Activated CD4-positive, alpha-beta T cell treated with anti-CD3 and anti-CD28 coated beads, Interleukin-2, amount 50 U/mL, for 16 hours (primary cell): Measurements from ENCODE around the gene ZDHHC11.
A peak's percentile ranks its signal among the peaks of the same experiment; 100 is the strongest.
"Not testable (repeated sequence)": the region's sequence is repeated elsewhere in the genome, so short reads cannot be mapped to it uniquely, and the experiment has no call there.

Experiments
- DNase-seq: peaks from one replicate; pipeline ENCODE4 v3.0.0-alpha.2; 2020

ZDHHC11 gene

DNA sequence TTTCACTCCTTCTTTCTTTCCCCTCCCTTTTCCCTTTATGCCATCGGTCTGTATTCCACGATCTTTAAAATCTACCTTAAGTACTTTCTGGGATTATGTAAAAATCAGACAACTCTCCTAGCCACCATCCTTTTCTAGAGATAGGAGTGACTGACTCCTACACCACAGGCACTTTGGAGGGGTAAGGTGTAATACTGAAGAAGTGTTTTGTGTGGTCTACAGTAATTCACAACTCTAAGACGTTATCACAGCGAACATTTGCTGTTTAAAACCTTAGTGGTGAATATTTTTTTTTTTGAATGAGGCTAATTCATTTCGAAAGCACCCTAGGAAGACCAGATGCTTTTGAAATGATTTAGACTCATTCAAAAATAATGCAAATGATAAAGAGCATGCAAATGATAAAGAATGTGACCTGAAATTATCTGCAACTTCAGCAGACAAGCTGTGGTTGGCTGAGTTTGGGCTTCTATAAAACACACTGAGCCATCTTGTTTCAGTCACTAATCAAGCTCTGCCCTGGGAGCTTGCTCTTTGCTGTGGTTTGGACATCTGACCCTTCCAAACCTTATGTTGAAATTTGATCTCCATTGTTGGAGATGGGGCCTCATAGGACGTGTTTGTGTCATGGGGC, 52.2 kb downstream of the ZDHHC11 start:
- DNase-seq: not testable (repeated sequence)

- not testable (repeated sequence) for DNase-seq
Observed at GRCh38 chr5:797986-798385, 52.8 kb downstream of the ZDHHC11 start.

DNA sequence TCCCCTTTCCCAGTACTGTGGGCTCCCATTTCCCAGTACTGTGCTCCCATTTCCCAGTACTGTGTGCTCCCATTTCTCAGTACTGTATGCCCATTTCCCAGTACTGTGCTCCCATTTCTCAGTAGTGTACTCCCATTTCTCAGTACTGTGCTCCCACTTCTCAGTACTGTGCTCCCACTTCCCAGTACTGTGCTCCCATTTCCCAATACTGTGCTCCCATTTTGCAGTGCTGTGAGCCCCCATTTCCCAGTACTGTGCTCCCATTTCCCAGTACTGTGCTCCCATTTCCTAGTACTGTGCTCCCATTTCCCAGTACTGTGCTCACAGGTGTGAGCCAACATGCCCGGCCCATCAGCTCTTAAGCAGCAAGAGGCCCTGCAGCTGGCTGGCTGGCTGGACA, 54.9 kb downstream of the ZDHHC11 start:
- not testable (repeated sequence) for DNase-seq

DNA sequence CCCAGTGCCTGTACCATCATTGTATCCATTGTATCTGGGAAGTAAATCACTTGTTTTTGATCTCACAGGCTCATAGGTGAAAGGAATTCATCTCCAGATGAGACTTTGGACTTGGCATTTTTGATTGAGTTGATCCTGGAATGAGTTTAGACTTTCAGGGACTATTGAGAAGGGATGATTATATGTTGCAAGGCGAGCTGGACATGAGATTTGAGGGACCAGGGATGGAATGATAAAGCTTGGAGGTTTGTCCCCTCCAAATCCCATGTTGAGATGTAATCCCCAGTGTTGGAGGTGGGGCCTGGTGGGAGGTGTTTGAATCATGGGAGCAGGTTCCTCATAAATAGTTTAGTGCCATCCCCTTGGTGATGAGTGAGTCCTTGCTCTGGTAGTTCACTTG, 55.8 kb downstream of the ZDHHC11 start:
- DNase-seq: not testable (repeated sequence)

GRCh38 chr5:788703-789102, 62.1 kb downstream of the ZDHHC11 start:
- not testable (repeated sequence) for DNase-seq

GRCh38 chr5:787857-788233, 62.9 kb downstream of the ZDHHC11 start:
- not testable (repeated sequence) for DNase-seq

DNA sequence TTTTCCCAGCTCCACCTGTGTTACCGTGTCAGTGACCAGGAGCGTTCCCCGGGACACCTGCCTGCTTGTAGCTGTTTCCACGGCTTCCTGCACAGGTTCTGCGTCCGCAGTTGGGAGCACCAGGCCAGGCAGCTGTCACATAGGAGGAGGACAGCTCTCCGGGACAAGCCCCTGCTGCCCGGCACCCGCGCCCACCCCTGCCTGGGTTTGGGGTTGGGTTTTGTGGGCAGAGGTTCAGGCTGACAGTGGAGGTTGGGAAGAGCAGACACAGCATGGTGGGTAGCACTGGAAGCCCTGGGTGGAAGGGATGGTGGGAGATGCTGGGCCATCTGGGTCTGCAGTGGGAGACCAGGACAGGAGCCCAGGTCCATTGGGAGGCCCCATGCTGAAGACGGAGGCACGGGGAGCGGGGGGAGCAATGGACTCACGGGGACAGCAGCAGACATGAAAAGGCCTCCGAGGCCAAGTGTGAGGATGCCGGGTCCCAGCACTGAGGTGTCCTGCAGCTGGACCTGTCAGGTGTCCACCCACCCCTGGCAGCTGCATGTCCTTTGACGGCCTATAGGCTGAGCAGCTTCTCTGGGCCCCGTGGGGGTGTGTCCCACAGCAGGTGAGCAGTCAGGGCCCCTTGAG, 63.4 kb downstream of the ZDHHC11 start:
- not testable (repeated sequence) for DNase-seq

DNA sequence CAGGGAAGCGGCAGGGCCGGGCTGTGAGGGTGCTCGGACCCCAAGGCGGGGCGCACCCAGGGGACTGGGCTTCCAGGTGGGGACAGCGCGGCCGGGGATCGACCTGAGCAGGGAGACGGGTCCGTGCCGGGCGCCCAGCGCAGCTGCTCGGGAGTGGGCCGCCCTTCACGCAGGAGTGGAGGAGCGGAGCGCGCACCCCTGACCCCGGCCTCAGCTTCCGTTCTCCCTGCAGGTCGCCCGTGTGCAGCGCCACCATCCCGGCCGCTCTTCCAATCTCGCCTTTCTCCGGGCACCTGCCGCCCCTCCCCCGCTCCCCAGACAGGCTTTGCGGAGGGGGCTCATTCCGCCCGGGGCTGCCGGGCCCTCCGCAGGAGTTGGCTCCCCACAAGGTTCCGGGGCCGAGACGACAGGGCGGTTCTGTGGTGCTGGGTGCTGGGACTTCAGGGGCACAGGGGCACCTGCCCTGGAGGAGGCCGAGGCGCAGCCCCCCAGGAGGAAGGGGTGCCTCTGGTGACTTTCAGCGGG, 65.5 kb downstream of the ZDHHC11 start:
- not testable (repeated sequence) for DNase-seq

DNA sequence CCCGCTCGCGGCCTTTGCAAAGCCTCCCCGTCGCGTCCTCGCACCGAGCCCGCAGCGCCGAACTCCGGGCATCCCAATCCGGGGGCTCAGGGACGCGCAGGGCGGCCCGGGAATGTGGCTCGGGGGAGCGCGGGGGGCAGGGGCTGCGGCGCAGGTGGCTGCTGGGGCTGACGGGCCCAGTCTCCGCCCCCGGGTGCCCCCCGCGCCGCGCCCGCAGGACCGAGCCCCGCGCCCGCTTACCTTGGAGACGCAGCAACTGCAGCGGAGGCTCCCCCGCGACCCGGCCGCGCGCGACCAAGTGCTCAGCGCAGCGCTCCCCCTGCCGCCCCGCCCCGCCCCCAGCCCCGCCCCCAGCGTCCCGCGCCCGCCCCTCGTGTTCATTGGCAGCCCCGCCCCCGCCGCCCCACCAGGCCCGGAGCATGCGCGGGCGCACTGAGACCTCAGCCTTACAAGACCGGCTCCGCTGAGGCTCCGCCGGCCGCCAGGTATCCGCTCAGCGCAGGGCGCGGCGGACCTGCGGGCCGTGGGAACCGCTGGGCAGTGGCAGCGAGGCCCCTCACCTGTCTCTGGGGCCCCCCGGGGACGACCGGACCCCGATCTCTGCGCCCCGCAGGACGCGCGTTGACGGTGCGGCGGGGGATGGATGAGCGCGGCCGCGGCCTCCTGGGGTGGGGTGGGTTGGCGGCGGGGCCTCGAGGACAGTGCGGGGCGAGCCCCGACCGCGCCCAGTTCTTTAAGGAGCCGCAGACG, 66.2 kb downstream of the ZDHHC11 start, which contains the start of gene ZDHHC11B:
ZDHHC11B (minus strand) TSS at position 302 of the 750 bp plus-strand sequence. CDS start 17,810 bp downstream, outside the sequence.
- DNase-seq: peak; percentile 86

DNA sequence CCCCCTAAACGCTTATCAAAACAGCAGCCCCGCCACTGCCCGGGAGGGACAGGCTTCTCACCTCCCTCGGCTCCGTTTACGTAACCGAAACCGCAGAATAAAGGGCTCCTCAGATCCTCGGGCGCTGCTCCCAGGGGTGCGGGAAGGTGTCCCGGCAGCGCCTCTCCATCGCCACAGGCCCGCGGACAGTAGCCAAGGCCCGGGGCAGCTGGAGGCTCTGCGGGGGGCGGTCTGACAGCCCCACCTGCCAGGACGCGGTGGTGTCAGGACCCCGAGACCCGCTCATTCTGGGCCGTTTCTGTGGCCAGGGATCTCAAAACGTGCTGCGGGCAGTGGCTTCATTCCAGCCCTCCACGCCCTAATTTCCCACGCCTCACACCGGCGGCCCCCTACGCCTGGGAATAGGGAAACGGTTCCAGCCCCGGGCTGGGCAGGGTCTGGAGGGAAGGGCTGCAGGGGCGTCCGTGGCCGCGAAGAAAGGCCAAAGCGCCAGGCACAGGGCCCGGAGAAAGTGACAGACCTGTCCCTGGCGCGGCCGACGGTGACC, 66.8 kb downstream of the ZDHHC11 start:
- DNase-seq: not testable (repeated sequence)

DNA sequence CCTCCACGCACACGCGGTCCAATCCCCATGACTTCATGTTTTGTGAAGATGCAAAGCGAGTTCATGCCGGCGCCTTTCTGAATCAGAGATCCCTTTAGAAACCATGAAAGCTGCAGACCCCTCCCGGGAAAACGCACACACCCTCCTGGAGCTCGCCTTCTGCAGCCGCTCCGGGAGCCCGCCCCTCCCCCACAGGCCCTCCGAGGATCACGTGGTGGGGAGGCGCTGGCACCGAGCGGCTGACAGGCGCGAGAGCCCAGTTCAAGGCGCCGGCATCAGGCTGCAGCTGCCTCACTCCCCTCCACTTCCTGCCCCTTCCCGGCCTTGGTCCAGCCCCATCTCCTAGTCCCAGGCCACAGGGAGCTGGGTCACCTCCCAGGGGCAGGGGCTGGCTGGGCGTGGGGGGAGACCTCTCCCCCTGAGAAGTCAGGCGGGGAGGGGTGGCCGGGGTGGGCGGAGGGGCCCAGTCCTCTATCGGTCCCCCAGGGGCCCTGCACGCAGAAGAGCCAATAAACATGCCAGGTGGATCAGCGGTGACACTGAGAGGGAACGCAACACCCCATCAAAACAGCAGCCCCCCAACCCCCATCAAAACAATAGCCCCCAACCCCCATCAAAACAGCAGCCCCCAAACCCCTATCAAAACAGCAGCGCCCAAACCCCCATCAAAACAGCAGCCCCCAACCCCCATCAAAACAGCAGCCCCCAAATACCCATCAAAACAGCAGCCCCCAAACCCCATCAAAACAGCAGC, 67.6 kb downstream of the ZDHHC11 start:
- DNase-seq: not testable (repeated sequence)

DNA sequence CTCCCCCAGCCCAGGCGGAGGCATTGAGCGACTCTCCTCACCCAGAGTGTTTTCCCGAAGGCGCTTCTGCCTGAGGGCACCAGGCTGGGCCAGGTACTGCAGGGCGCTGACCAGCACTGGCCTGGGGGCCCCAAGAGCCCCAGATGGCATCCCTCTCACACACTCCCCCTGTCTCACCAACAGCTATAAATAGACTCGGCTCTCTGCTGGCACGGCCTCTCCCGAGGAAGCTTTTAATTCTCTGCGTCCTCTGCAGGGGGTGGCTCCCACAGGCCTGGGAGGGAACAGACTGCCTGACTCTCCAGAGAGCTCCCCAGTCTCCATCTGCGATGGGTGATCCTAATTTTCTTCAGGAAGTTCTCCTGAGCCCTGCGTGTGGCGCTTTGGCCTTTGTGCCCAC, 68.4 kb downstream of the ZDHHC11 start:
- not testable (repeated sequence) for DNase-seq

DNA sequence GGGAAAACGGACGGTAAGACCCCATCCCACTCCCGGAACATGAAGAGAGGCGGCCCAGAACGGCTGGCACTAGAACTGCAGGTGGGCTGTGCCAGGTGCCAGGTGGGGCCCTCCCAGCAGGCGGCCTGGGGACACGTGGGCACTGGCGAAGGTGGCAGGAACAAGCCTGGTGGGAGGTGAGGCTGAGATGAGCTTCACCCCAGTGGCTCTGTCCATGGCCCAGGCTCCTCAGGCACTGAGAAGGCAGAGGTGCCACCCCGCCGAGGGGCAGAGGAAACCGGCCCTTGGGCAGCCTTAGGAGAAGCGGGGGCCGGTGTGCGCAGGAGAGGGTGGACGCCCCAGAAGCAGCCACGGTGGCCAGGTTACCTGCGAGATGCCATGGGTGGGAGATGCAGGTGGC, 70.2 kb downstream of the ZDHHC11 start:
- DNase-seq: not testable (repeated sequence)

GRCh38 chr5:778967-779366, 71.8 kb downstream of the ZDHHC11 start:
- DNase-seq: not testable (repeated sequence)

DNA sequence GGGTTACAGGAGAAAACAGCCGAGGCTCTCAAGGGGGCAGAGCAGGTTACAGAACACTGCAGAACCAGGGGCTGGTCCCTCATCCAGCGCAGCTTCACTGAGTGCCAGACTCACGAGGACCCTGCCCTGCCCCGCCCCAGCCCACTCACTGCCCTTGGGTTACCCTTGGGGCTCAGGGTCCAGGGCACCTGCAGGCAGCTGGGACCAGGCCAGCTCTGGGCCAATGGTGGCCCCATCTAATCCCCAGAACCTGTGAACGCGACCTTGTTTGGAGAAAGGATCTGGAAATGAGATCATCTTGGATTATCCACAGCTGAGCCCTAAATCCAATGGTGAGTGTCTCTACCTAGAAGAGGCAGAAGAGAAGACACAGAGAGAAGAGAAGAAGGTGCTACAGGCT, 72.4 kb downstream of the ZDHHC11 start:
- not testable (repeated sequence) for DNase-seq

GRCh38 chr5:777756-778161, 73.0 kb downstream of the ZDHHC11 start:
- DNase-seq: no peak

DNA sequence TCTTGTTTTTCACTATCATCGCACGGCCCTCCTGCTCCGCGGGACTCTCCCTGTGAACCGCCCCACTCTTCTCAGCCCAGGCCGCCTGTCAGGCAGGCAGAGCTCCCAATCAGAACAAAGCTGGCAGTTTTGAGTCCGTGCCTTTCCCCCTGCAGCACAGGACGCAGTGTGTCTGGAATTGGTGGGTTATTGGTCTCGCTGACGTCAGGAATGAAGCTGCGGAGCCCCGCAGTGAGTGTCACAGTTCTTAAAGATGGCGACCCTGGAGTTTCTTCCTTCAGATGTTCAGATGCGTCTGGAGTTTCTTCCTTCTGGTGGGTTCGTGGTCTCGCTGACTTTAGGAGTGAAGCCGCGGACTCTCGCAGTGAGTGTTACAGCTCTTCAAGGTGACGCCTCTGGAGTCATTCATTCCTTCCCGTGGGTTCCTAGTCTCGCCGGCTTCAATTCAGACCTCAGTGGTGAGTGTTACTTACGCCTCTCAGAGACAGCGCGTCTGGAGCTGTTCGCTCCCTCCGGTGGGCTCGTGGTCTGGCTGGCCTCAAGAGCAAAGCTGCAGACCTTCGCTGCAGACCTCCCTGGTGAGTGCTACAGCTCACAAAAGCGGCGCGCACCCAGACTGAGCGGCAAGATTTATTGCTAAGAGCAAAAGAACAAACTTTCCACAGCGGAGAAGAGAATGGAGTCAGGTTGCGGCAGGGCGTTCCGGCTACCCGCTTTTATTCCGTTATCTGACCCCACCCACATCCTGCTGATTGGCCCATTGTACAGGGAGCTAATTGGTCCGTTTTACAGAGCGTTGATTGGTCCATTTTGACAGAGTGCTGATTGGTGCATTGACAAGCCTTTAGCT, 73.7 kb downstream of the ZDHHC11 start:
- DNase-seq: no peak

GRCh38 chr5:775961-776861, 74.6 kb downstream of the ZDHHC11 start:
- DNase-seq: no peak

- not testable (repeated sequence) for DNase-seq
Observed at GRCh38 chr5:775595-775960, 75.2 kb downstream of the ZDHHC11 start.

- not testable (repeated sequence) for DNase-seq
Observed at GRCh38 chr5:774854-775505, 75.8 kb downstream of the ZDHHC11 start.
